ENCODE results near the gene USP36.
A peak's percentile ranks its signal among the peaks of the same experiment; 100 is the strongest.

USP36 gene

DNA sequence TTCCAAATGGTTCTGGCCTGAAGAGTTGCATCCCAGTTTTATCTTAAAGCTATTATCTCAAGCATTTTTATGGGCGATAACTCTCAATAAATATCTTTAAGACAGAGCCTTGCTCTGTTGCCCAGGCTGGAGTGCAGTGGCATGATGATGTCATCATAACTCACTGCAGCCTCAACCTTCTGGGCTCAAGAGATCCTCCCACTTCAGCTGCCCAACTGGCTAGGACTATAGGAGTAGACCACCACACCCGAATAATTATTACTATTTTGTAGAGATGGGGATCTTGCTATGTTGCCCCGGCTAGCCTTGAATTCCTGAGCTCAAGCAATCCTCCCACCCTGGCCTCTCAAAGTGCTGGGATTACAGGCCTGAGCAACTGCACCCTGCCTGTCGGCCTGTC, 32.5 kb downstream of the USP36 start:
- no peak for DNase-seq

DNA sequence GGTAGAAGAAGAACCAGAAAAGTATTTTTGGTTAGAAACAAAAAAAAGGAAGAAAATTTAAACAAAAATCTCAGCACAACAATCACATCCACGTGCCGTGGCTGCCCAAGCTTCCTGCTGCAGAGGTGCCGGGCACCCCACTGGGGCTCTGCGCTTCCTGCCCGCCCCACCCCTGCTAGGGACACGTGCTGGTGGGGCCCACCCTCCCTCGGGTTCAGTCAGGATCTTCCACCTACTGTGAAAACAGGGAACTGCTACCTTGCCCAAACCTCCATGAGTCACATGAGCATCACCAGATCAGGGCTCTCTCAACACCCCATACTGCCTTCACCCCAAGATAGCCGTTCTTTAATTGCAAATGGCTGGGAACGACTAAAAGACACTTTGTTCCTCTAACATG, 34.2 kb downstream of the USP36 start:
- DNase-seq: no peak

DNA sequence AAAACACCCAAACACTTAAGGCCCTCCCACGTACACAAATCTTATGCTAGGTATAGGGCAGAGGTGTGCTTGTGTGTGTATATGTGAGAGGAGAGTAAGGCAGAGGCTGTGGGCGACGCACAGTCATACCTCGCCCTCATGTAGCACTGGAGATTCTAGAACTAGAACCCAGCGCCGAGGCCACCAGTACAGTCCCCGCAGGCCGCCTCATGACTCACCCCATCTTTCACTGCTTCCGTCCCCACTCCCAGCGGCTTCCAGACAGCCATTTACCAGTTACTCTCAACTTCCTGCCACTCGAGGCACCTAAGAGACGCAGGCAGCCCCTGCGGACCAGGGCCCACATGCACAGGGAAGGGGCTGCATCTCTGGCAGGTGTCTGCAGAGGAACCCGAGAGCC, 35.3 kb downstream of the USP36 start:
- DNase-seq: peak; percentile 73

DNA sequence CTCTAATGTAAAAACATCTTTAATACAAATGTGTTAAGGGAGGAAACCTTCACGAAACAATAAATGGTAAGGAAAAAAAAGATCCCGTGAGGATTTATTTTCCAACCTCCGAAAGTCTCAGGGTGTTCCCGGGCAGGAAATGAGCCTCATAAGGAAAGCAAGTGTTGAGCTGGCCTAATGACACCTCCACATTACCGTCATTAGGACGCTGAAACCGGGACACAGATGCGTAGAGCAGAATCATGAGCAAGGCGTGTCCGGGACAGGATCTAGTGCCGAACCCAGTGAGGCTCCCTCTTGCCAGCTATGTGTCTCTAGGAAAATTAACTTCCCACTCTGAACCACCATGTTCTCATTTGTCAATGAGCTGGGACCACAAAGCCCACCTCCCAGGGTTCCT, 35.8 kb downstream of the USP36 start:
- DNase-seq: no peak

DNA sequence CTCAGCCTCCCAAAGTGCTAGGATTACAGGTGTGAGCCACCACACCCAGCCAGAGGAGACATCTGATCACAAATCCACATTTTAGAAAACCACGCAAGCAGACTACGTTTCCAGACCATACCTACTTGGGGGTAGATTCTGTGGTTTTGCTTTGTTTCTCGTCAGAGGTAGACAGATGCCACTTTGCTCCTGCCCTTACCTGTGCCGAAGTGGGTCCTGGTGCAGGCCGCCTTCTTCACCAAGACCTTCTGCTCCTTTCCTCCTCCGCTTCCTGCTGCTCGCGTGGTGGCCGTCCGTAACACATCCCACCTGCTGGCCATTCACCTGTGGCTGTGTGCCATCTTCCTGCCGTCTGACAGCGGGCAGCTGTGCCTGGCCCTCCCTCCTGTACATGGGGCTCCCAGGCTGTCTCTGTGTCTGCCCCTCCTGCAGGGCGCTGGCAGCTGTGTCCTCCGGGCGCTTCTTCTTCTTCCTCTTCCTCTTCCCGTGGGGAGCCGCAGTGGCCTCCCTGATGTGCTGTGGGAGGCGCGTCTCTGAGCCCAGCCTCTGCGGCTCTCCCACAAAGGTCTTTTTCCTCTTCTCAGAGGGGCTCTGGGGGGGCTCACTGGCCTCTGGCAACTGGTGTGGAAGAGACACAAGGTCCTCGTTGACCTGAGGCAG, 37.3 kb downstream of the USP36 start:
- DNase-seq: no peak

DNA sequence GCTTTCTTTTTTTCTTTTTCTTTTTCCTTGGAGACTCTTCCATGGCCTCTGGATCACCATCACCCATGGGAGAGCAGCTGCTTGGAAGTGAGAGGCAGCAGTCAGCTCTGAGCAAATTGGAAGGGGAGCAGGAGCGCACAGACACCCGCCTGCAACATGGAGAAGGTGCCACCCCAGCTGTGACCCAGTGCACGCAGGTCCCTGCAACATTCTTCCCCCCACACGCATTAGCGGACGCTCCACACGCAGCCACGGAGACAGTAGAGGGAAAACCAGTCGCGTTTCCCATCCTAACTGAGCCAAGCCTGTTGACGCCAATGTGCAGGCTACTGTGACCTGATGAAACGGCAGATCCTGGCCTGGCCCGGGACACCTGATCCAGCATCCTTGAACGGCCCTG, 38.2 kb downstream of the USP36 start:
- DNase-seq: no peak

DNA sequence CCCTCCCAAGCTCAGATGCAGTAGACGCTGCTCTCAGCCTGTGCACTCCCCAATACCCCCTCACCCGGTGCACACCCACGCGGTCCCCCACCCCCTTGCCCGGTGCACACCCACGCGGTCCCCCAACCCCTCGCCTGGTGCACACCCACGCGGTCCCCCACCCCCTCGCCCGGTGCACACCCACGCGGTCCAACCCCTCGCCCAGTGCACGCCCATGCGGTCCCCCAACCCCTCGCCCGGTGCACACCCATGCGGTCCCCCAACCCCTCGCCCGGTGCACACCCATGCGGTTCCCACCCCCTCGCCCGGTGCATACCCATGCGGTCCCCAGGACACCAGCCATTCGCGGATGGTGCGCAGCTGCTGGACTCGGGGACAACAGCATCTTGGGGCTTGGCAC, 38.6 kb downstream of the USP36 start:
- no peak for DNase-seq

DNA sequence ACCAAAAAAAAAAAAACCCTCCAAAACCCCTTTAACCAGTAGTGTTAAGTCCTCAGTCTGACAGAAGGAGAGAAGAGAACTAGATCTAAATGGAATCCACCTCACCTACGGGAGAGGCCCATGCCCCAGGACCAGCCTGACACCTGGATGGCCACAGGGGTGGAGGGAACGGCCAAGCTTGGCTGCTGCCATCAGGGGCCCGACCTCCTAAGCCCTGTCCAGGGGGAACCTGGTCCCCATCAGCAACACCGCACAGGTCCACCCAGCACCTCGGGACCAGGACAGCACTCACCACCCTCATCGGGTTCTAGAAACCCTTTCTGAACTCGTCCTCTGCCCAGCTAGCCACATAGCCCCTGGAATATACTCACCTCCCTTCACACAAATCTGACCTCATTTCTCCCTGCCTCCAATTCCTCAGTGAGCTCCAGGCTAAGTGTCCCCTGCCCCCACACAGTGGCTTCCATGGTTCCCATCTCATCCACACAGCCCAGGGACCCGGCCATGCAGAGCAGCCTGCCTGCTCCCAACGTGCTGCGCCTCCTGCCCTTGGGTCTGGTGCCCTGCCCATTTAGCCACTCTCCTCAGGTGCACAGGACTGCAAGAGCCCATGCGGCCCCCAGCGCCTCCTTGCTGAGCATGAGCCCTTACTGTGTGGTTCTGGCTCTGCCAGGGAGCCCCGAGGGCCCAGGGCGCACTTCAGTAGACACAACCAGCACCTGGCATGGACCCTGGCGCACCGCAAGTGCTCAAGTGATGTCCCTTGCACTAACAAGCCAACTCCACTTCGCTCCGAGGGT, 40.3 kb downstream of the USP36 start:
- DNase-seq: no peak

DNA sequence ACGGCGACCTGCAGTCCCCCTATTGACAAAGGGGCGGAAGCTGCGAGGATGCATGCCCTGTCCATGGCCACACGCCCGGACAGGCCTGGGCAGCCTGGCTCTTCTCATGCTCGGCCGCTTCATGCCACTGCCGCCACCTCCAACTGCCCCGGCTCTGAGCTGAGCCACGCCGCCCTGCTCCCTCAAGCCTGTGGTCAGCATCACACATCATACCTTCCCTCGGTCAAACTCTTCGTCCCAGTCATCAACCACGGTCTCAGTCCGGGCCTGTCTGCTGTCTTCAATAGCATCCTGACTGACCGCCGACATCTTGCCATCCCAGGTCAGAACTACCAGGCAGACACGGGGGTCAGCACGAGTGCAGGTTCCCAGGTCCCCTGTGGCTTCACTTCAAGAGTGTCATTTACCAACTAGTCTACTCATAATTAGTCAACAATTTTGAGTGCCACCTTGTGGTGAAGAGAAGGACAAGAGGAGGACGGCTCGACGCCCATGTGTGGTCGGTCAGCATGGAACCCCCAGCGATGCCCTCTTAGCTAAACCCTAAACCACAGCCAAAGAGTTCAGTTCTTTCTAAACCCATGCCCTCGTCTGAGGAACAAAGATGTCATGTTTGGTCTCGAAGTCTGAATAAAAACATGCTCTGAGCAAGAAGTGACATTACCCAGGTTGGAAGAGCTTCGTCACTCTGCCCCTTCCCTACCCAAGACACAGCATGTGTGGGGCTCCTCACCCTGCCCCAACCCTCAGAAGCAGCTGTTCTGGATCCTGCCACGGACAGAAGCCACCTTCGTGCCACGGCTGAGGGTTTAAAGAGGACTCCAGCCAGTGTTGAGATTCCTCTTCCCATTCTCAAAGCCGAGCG, 41.7 kb downstream of the USP36 start:
- no peak for DNase-seq

DNA sequence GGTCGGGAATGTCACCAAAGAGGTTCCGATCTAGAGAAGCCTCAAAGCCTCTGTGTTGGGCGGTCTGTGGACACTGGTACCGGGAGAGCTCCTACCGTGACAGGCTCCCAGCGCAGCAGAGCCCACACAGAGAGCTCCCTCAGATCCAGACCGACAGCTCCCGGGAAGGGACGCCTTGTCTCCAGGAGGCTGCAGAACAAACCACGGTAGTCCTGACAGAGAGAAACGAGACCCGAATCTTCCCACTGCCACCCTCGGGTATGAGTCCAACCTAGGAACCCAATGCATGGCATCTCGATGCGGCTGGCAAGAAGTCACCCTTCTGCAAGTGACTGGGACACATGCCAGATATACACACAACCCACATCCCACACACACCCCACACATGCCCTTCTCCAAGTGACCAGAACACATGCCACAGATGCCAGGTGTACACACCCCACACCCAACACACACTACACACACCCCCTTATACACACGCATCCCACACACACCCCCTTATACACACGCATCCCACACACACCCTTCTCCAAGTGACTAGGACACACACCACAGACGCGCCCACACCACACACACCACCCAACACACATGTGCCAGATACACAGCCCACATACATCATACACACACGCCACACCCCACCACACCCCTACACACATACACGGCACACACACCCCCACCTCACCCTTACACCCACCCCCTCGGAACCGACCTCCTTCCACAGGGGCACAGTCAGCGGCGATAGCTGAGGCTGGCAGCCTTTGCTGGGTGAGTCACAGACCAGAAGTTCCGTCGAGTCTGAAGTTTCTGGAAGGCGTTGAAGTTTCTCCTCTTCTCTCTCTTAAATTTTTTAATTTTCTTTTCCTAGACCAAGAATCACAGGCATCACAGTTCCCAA, 42.7 kb downstream of the USP36 start:
- peak in 1 of 2 experiments; percentile 38 for DNase-seq

DNA sequence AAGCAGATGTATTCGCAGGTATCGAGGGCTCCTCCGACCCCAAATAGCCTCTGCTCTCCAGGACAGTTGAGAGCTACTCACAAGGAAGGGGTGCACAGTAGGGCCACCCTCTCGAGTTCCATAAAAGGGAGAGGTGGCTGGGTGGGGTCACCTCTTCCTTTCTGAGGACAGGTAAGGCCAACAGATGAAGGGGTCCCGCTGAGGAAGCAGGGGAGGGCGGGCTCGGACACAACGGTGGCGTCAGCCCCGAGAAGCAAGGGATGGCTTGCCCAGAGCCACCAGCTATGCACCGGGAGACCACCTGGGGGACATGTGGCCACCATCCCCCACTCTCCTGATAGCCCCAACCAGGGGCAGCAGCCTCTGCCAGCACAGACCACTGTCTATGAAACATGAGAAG, 43.4 kb downstream of the USP36 start:
- DNase-seq: no peak

DNA sequence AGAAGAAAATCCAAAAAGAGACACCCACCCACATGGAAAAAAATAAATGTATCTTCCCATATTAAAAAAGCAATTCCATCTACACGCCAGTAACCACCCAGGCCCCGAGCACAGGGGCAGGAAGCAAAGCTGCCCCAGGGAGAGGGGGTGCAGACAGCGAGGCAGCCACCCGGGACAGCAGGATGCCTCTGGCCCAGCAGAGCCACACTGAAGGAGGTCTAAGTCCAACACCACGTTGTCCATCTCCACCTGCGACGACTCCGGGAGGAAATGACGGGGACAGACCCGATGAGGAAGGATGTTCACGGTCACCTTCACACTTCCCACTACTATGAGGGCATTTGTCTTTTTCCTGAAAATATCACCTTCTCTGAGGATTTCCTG, 44.1 kb downstream of the USP36 start:
- no peak for DNase-seq

DNA sequence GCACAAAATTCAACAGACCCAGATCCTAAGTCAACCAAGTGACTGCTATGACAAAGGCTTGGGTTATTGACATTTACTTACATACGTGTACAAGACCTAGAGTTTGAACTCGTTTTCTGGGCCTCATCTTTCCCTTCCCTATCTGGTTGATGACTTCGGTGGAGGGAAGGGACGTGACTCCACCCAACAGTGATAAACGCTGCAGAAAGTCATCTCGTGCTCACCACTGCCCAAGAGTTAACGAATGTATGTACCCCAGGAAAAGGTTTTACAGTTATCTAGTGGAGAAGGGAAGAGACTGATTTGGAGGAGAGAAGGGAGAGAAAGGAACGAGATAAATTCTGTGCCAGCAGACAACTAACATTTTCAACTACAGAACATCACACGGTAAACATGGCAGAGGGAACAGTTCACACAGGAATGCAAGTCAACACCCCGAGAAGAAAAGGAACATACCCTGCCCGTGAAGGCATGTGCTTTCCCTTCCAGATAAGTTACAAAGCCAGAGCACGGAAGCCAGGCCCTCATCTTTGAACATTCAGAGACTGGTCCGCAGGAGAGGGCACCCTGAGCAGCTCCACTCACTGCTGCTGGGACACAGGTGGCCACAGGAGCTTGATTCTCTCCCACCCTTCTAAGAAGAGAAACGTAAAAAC, 44.6 kb downstream of the USP36 start:
- DNase-seq: no peak

DNA sequence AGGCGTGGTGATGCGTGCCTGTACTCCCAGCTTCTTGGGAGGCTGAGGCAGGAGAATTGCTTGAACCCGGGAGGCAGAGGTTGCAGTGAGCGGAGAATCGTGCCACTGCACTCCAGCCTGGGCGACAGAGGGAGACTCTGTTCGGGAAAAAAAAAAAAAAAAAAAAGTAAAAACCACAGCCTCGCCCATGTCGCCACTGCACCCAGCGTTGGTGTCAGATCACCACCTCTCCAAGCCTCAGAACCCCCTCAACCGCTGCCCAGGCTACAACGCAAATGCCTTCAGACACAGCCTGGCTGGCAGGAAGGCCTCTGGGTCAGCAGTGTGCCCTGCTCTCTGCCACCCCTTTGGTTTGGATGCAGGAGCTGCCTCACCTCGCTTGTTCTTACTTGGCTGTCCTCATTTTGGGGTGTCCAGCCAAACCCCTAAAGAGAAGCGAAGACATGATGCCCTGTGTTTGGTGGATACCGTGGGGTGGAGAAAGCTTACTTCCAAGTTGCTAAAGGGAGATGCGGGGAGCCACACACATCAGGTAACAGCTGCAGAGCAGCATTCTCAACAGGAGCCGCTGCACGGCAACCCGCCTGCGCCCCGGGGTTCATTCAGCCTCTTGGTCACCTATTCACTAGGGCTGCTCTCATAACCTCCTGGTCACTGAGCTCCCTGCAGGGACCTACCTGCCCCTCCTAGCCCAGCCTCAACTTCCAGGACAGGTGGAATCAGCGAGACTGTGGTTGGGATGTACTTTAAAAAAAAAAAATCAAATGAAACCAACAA, 45.6 kb downstream of the USP36 start:
- DNase-seq: no peak

DNA sequence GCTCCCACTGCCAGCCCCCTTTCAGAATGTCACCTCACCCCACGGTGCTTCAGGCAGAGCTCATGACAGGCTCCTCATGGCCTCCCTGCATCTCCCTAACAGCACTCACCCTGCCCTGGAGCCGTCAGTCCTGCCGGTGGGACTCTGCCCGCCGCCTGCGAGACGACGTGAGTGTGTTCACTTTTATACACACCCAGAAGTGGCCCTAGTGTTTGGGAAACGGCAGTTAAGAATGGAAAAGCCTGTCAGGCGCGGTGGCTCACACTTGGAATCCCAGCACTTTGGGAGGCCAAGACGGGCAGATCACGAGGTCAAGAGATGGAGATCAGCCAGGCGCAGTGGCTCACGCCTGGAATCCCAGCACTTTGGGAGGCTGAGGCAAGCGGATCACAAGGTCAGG, 46.2 kb downstream of the USP36 start:
- no peak for DNase-seq

DNA sequence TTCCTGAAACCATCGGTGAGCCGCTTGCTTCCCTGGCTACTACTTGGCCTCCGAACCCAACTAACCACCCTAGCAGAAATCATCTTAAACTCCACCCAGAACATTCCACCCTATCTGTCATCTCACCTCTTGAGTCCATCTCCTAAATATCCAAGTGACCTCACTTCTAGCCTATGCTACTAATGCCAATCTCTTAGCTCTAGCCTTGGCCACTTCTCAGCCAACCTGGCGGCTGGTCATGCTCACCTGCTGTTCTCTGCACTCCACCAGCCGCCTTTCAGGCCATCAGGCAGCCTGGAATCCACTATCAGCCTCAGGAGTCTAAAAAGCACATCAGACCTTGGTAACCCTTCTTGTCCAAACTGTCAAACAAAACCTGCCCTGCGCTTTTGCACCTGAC, 46.6 kb downstream of the USP36 start:
- DNase-seq: no peak

DNA sequence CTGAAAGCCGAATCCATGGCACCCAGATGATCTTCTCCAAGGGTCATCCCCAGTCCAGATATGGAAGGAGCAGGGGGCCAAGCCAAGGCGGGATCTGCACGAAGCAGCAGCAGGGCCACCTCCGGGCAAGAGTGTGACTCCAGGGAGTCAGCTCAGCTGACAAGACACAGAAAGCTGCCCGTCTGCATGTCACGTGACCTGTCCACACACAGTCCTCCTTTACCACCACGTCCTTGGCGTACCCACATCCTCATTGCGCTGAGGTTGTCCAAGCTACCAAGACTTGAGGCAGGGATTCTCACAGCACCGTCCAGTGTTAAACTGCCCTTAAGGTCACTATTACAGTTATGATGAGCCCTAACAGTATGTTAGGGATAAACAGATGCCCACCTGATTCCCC, 47.2 kb downstream of the USP36 start:
- DNase-seq: no peak

DNA sequence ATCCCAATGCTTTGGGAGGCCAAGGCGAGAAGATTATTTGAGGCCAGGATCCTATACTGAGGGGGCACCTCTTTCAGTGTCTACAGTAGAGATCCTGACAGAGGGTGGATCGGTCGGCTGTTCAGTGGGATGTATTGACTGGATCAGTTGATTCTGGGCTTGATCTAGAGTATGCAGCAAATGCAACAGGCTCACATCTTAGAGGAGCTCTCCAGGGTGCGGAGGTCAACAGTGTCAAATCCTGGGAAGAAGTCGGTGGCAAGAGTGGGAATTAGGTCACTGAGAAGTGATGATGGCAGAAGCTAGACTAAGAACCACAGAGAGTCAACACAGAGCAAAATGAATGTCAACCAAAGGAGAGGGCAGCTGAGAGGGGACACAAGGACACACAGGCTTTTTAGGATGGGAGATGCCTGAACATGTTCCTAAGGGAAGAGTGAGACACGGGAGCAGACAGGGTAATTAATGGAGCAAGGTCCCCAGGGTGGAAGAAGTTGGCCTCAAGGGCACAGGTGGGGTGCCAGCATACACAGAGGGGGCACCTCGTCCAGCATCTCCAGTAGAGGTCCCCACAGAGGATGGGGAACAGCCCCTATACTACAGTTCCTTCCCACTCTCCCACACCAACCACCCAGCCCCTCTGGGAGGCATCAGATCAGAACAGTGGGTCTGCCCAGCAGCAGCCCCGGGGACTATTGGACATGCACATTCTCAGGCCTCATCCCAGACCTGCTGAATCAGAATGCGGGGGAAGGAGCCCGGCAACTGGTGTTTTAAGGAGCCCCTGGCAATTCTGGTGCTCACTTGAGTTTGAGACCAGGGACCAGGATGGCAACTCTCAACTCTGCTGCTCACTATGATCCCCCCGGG, 48.5 kb downstream of the USP36 start:
- DNase-seq: no peak

DNA sequence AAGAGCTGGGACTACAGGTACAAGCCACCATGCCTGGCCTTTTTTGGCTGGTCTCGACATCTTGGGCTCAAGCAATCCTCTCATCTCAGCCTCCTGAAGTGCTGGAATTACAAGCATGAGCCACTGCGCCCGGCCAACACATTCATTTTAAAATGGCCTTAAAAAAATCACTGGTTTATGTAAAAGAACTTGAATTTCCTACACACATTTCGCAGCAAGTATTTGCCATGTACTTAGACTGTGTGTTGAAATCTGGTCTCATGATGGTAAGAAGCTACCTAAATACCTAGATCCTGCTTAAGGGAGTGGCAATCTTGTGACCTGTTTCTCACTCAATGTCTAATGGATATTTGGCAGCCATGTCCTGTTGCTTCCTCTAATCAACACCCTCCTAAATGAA, 50.1 kb downstream of the USP36 start:
- DNase-seq: no peak

DNA sequence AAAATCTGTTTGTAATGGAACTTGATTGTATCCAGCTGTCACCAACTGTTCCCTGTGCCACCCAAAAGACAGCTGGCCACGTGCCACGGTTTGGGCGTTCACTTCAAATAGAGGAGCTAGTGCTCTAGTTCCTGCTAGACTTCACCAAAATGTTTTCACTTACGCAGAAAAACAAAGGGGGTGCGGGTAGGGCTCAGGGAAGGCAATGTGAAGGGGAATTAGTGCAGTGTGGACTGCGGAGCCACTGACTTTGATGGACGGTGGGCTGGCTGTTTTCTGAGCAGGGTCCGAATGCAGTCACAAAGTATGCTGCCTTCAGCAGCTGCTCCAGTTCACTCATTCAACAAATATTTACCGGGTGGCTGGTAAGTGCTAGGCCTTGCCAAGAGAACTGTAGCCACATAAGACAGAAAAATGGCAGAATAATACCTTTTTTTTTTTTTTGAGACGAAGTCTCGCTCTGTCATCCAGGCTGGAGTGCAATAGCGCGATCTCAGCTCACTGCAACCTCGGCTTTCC, 50.9 kb downstream of the USP36 start:
- DNase-seq: peak; percentile 35 to 54

All from activated CD4-positive, alpha-beta T cell treated with anti-CD3 and anti-CD28 coated beads, Interleukin-2, amount 50 U/mL, for 4 hours (primary cell).